K562 (cell line): Measurements from ENCODE around the gene ADCY1. TPM values are rescaled to one million over a fixed set of nuclear protein-coding genes. Genes with fewer than 3 reads are reported as not detected.

Experiments used
- ATAC-seq: fragments of 200-7000 bp; cut with Tn5 transposase; 3 replicates; pipeline ENCODE4 v1.9.1; 2020; ENCODE audit warnings: moderate library complexity
- BruUV-seq: library from RNA; stranded (reverse); fragments of 400-500 nt; replicated peaks from 2 replicates; lab custom pipeline; 2021; lab: Mats Ljungman, UMichigan
- CTCF ChIA-PET: fragments of 300-600 bp; formaldehyde crosslinking; extraction: SDS; loops from one replicate; lab custom pipeline; 2021; ENCODE audit warnings: low intra/inter-chr PET ratio; lab: Yijun Ruan, JAX
- POLR2A ChIA-PET: fragments of 300-600, 350-650 bp; sonication (Branson Sonifier 250); formaldehyde crosslinking; extraction: SDS; loops from one replicate; lab custom pipeline; 2021; ENCODE audit warnings: antibody characterized with exemption, inconsistent platforms; lab: Yijun Ruan, JAX
- DNase-seq, 4 experiments: peaks; one replicate each; pipeline versions ENCODE4 v3.0.0 to v3.0.0-alpha.2; 2011 to 2018; ENCODE audit warnings: low spot score in 3 of 4, mixed read lengths in 3 of 4; ENCODE audit errors: extremely low read depth in 1 of 4
- FAIRE-seq: peaks from 2 replicates; lab custom pipeline; 2011; peaks lifted over from hg19 to GRCh38; lab: Jason Lieb, UNC
- H2AFZ ChIP-seq: 2 replicates; pipeline ENCODE4 v1.6.0; 2011; ENCODE audit warnings: low read depth, low read length, control low read depth, inconsistent platforms
- H3K27ac ChIP-seq: fragments of 200-600 bp; 3 replicates; pipeline ENCODE4 v1.8.0; 2011; ENCODE audit warnings: low read depth, mild to moderate bottlenecking, control low read depth, inconsistent platforms, low read length, moderate library complexity, mixed read lengths; ENCODE audit errors: extremely low read depth
- H3K27me3 ChIP-seq, 2 experiments: fragments of 300-600 bp in 1 of 2; 2 replicates in 1 of 2; 3 replicates in 1 of 2; pipeline versions ENCODE4 v1.6.0 to v1.8.0; 2011; ENCODE audit warnings: inconsistent platforms in 2 of 2, low read length in 2 of 2, mild to moderate bottlenecking in 1 of 2, mixed read lengths in 1 of 2, moderate library complexity in 1 of 2; ENCODE audit not compliant: control insufficient read depth in 2 of 2, insufficient read depth in 2 of 2
- H3K36me3 ChIP-seq: fragments of 300-600 bp; 3 replicates; pipeline ENCODE4 v1.8.0; 2011; ENCODE audit warnings: mild to moderate bottlenecking, low read length, inconsistent platforms; ENCODE audit not compliant: control insufficient read depth, insufficient read depth
- H3K4me1 ChIP-seq, 2 experiments: fragments of 200-600 bp in 1 of 2; replicated peaks in 1 of 2; 2 replicates in 1 of 2; 3 replicates in 1 of 2; pipeline versions ENCODE4 v1.5.1 to v1.8.0; 2011; ENCODE audit warnings: inconsistent platforms in 2 of 2, low read length in 2 of 2, mild to moderate bottlenecking in 1 of 2, mixed read lengths in 1 of 2, moderate library complexity in 1 of 2; ENCODE audit not compliant: control insufficient read depth in 2 of 2, insufficient read depth in 2 of 2
- H3K4me2 ChIP-seq: 2 replicates; pipeline ENCODE4 v1.6.1; 2011; ENCODE audit warnings: low read length, control low read depth, inconsistent platforms, mixed read lengths; ENCODE audit not compliant: insufficient read depth
- H3K4me3 ChIP-seq: fragments of 200-600 bp; sonication (generic), shearing (Covaris generic); 2 replicates; pipeline ENCODE4 v1.5.1; 2016; ENCODE audit warnings: control low read depth, inconsistent platforms
- H3K79me2 ChIP-seq: fragments of 200-600 bp; 3 replicates; pipeline ENCODE4 v1.8.0; 2011; ENCODE audit warnings: low read length, inconsistent platforms; ENCODE audit not compliant: control insufficient read depth, insufficient read depth
- H3K9ac ChIP-seq, 2 experiments: 2 replicates each; pipeline versions ENCODE4 v1.6.0 to v1.6.1; 2011; ENCODE audit warnings: low read depth in 2 of 2, low read length in 2 of 2, control low read depth in 1 of 2, inconsistent platforms in 1 of 2, mild to moderate bottlenecking in 1 of 2, mixed read lengths in 1 of 2; ENCODE audit not compliant: insufficient read depth in 1 of 2
- H3K9me1 ChIP-seq: one replicate; pipeline ENCODE4 v1.6.0; 2011; ENCODE audit warnings: inconsistent platforms, mild to moderate bottlenecking, low read length, moderate library complexity; ENCODE audit not compliant: control insufficient read depth, insufficient read depth
- H3K9me3 ChIP-seq: replicated peaks from 2 replicates; pipeline ENCODE4 v1.5.1; 2011; ENCODE audit warnings: low read depth, low read length, inconsistent platforms; ENCODE audit not compliant: control insufficient read depth, insufficient read depth
- H4K20me1 ChIP-seq: replicated peaks from 2 replicates; pipeline ENCODE4 v1.6.1; 2011; ENCODE audit warnings: low read length, inconsistent platforms, mixed read lengths; ENCODE audit not compliant: control insufficient read depth, insufficient read depth
- E2F8 ChIP-seq: fragments of 450-650 bp; IDR thresholded peaks from 2 replicates; pipeline ENCODE4 v1.7.1; 2018; ENCODE audit warnings: mild to moderate bottlenecking, low read depth; ENCODE audit not compliant: partially characterized antibody
- FOXP1 ChIP-seq: sonication (generic); formaldehyde crosslinking; IDR thresholded peaks from 2 replicates; pipeline ENCODE4 v1.8.0; 2022; ENCODE audit warnings: mild to moderate bottlenecking, missing genetic modification reagents
- GABPA ChIP-seq: fragments of 200-800 bp; sonication (Bioruptor generic); conservative IDR thresholded peaks from 2 replicates; pipeline ENCODE4 v1.6.1; 2016; ENCODE audit warnings: low read depth, missing genetic modification characterization, missing compliant biosample characterization
- KHSRP ChIP-seq: fragments of 450-650 bp; IDR thresholded peaks from 2 replicates; pipeline ENCODE4 v1.6.1; 2017
- SMARCA4 ChIP-seq: fragments of 450-650 bp; IDR thresholded peaks from 2 replicates; pipeline ENCODE4 v1.6.1; 2016
- ZBTB12 ChIP-seq: fragments of 250-450 bp; sonication (Bioruptor Pico); IDR thresholded peaks from 2 replicates; pipeline ENCODE4 v1.4.0; 2020
- ZNF140 ChIP-seq: fragments of 250-450 bp; sonication (Bioruptor Pico); IDR thresholded peaks from 2 replicates; pipeline ENCODE4 v1.8.0; 2021; ENCODE audit warnings: moderate library complexity, mild to moderate bottlenecking, inconsistent platforms
- ZNF511 ChIP-seq: sonication (generic); formaldehyde crosslinking; IDR thresholded peaks from 2 replicates; pipeline ENCODE4 v1.8.0; 2022; ENCODE audit warnings: mild to moderate bottlenecking, missing genetic modification reagents
- ZNF589 ChIP-seq: fragments of 200-800 bp; sonication (Bioruptor generic); IDR thresholded peaks from 2 replicates; pipeline ENCODE4 v1.6.1; 2016; ENCODE audit warnings: low read depth, missing genetic modification characterization, missing compliant biosample characterization
- WGBS: fragments of 100-300 bp; shearing (Covaris generic); methylation state at CpG from one replicate; pipeline ENCODE4 v1.1.6; 2016; ENCODE audit warnings: low coverage, mixed read lengths; ENCODE audit not compliant: insufficient coverage; ENCODE audit errors: missing lambda C conversion rate; 5-methylcytosine and 5-hydroxymethylcytosine counted together
- in situ Hi-C: fragments of 300-500 bp; cut with MboI; formaldehyde crosslinking; loops from 4 replicates; pipeline ENCODE4 v1.15.0; 2018; ENCODE audit warnings: inconsistent platforms, mixed read lengths
- intact Hi-C: fragments of 100-400 bp; cut with micrococcal nuclease; formaldehyde crosslinking; loops from 2 replicates; pipeline ENCODE4 v1.14.2; 2022
- polyA plus RNA-seq, 8 experiments: library from polyadenylated mRNA; depleted of rRNA in 4 of 8; stranded (reverse) in 5 of 8; unstranded in 3 of 8; fragments of >200 nt; fragmentation: Nextera tagmentation in 2 of 8; fragmentation: Illumina TruSeq in 1 of 8; extraction: Ambion mirVana in 2 of 8; extraction: Trizol in 1 of 8; gene quantifications; 2 replicates each; pipeline versions ENCODE4 v1.2.1 to v1.2.3, GENCODE V29; 2011 to 2014; ENCODE audit warnings: inconsistent platforms in 1 of 8, missing spikeins in 1 of 8
- total RNA-seq, 7 experiments: library from RNA; depleted of rRNA in 6 of 7; stranded (reverse); fragments of >200 nt in 6 of 7; fragmentation: Illumina TruSeq in 2 of 7; extraction: Trizol in 2 of 7; gene quantifications; 2 replicates each; pipeline versions ENCODE4 v1.2.1 to v1.2.3, GENCODE V29; 2011 to 2021; ENCODE audit warnings: low replicate concordance in 1 of 7

The ADCY1 gene
- total and polyA plus RNA-seq, 9 of the 15 experiments (the other 6 are each of a cell fraction or from before 2014, with no cell fraction given), result under 0.01 to 0.18 (median 0.10) TPM; not detected in 4

- Histone ChIP-seq H3K27me3 (peaks cover 6 to 55% of the 10 kb centered on the region in 2 experiments; a peak in 4 of 5 replicates), H3K4me1 (no peaks in the 10 kb centered on the region), H3K36me3 (no peaks in the 10 kb centered on the region), H3K9me1 (no peaks in the 10 kb centered on the region), H3K9me3 (no peaks in the 10 kb centered on the region), H3K9ac (0 out of 4 replicates have a peak overlapping the region, but pooled peaks of 1 of the 2 experiments have one; percentile 36), H2AFZ (no peak overlapping the region), H3K4me2 (no peak overlapping the region), H3K4me3 (no peak overlapping the region), H3K79me2 (no peaks in the 10 kb centered on the region), H4K20me1 (no peaks in the 10 kb centered on the region), H3K27ac (no peak overlapping the region)
- TF ChIP-seq SMARCA4, result no peak
- TF ChIP-seq GABPA (tag), result no peak
- no peak for TF ChIP-seq ZNF511
- no peak for TF ChIP-seq E2F8
- TF ChIP-seq ZBTB12, result no peak
- no peak for TF ChIP-seq KHSRP
- TF ChIP-seq ZNF589 (CRISPR knock-in tag), result no peak
- no peak for TF ChIP-seq ZNF140 (CRISPR knock-in tag)
- no peak for TF ChIP-seq FOXP1 (CRISPR knock-in tag)
- no peak for DNase-seq
- in situ Hi-C loops, result no loop called here
- ChIA-PET POLR2A (interaction anchor here (0.6 to 0.7 kb wide), 2 partner anchors 22 to 1597 kb away, joined by 3 read pairs; no protein-coding TSS in a partner anchor), CTCF (no interaction called here)
- whole genome bisulfite sequencing, result under 1% methylated on average over 14 of the region's 14 CpGs
- intact Hi-C loops, result no loop called here
- no peak for FAIRE-seq
- BruUV-seq, result no TSS peak
- no peak for ATAC-seq
These were observed 135.2 kb downstream of the ADCY1 start for GRCh38 chr7:45709168-45710042.
